IMR-90 (cell line): ENCODE measurements around the gene SH3RF3. TPM values are rescaled to one million over a fixed set of nuclear protein-coding genes. Genes with fewer than 3 reads are reported as not detected.
A peak's percentile ranks its signal among the peaks of the same experiment; 100 is the strongest.

Source experiments
- ATAC-seq: fragments of 200-7000 bp; cut with Tn5 transposase; 2 replicates; pipeline ENCODE4 v1.9.1; 2020; ENCODE audit warnings: low read depth, mild to moderate bottlenecking, moderate library complexity
- BruUV-seq: library from RNA; stranded (reverse); fragments of 400-500 nt; replicated peaks from 2 replicates; lab custom pipeline; 2021; lab: Mats Ljungman, UMichigan
- CTCF ChIA-PET: fragments of 300-600 bp; formaldehyde crosslinking; extraction: SDS; loops from one replicate; lab custom pipeline; 2021; ENCODE audit warnings: antibody characterized with exemption; lab: Yijun Ruan, JAX
- POLR2A ChIA-PET: fragments of 300-600 bp; sonication (Branson Sonifier 250); formaldehyde crosslinking; loops from one replicate; lab custom pipeline; 2022; ENCODE audit warnings: antibody characterized with exemption; ENCODE audit not compliant: unreplicated experiment; lab: Charles Lee
- DNase-seq: peaks from one replicate; pipeline ENCODE4 v3.0.0; 2013
- H2AFZ ChIP-seq: replicated peaks from 2 replicates; pipeline ENCODE3; 2013; ENCODE audit warnings: low read length, mild to moderate bottlenecking; ENCODE audit not compliant: poor library complexity
- H2AK5ac ChIP-seq: 2 replicates; pipeline ENCODE4 v1.6.1; 2013; ENCODE audit warnings: low read depth, low read length, inconsistent platforms
- H2AK9ac ChIP-seq: replicated peaks from 2 replicates; pipeline ENCODE3; 2013; ENCODE audit warnings: mild to moderate bottlenecking, low read depth, low read length, moderate library complexity; ENCODE audit not compliant: poor library complexity
- H2BK120ac ChIP-seq: 2 replicates; pipeline ENCODE4 v1.6.1; 2013; ENCODE audit warnings: low read depth, low read length, inconsistent platforms
- H2BK15ac ChIP-seq: 3 replicates; pipeline ENCODE4 v1.6.1; 2013; ENCODE audit warnings: low read depth, low read length, inconsistent platforms
- H2BK20ac ChIP-seq: 2 replicates; pipeline ENCODE4 v1.6.1; 2013; ENCODE audit warnings: low read depth, mild to moderate bottlenecking, inconsistent platforms, low read length, moderate library complexity
- H2BK5ac ChIP-seq: 2 replicates; pipeline ENCODE4 v1.6.1; 2013; ENCODE audit warnings: mild to moderate bottlenecking, low read depth, low read length, inconsistent platforms; ENCODE audit not compliant: poor library complexity, severe bottlenecking
- H3K14ac ChIP-seq: replicated peaks from 2 replicates; pipeline ENCODE4 v1.6.1; 2013; ENCODE audit warnings: low read depth, low read length, inconsistent platforms
- H3K18ac ChIP-seq: 2 replicates; pipeline ENCODE4 v1.6.1; 2013; ENCODE audit warnings: low read depth, low read length, control low read depth
- H3K23ac ChIP-seq: 2 replicates; pipeline ENCODE4 v1.6.1; 2013; ENCODE audit warnings: low read depth, low read length, inconsistent platforms
- H3K27ac ChIP-seq: 2 replicates; pipeline ENCODE4 v1.5.1; 2013; ENCODE audit warnings: mild to moderate bottlenecking, control low read depth, low read length; ENCODE audit not compliant: insufficient read depth
- H3K27me3 ChIP-seq: 2 replicates; pipeline ENCODE4 v1.6.1; 2013; ENCODE audit warnings: low read length; ENCODE audit not compliant: control insufficient read depth, insufficient read depth
- H3K36me3 ChIP-seq: 2 replicates; pipeline ENCODE4 v1.6.1; 2013; ENCODE audit warnings: low read length, mixed read lengths; ENCODE audit not compliant: control insufficient read depth, insufficient read depth
- H3K4ac ChIP-seq: 2 replicates; pipeline ENCODE4 v1.6.1; 2013; ENCODE audit warnings: low read depth, low read length, inconsistent platforms
- H3K4me1 ChIP-seq: 2 replicates; pipeline ENCODE4 v1.6.1; 2013; ENCODE audit warnings: low read length, mixed read lengths; ENCODE audit not compliant: control insufficient read depth, insufficient read depth
- H3K4me2 ChIP-seq: 2 replicates; pipeline ENCODE4 v1.6.1; 2013; ENCODE audit warnings: low read depth, mild to moderate bottlenecking, control low read depth, low read length, moderate library complexity
- H3K4me3 ChIP-seq: 2 replicates; pipeline ENCODE4 v1.5.1; 2013; ENCODE audit warnings: low read depth, mild to moderate bottlenecking, control low read depth, low read length, moderate library complexity; ENCODE audit not compliant: insufficient read depth
- H3K56ac ChIP-seq: 2 replicates; pipeline ENCODE4 v1.6.1; 2013; ENCODE audit warnings: low read length, inconsistent platforms; ENCODE audit not compliant: insufficient read depth; ENCODE audit errors: extremely low read depth
- H3K79me1 ChIP-seq, 2 experiments: 2 replicates each; pipeline ENCODE4 v1.6.1; 2013; ENCODE audit warnings: low read length in 2 of 2, inconsistent platforms in 1 of 2, low read depth in 1 of 2
- H3K9ac ChIP-seq: 2 replicates; pipeline ENCODE4 v1.6.1; 2013; ENCODE audit warnings: low read depth, low read length, control low read depth
- H3K9me1 ChIP-seq: 2 replicates; pipeline ENCODE4 v1.6.1; 2013; ENCODE audit warnings: low read length, inconsistent platforms; ENCODE audit not compliant: insufficient read depth
- H3K9me3 ChIP-seq: 2 replicates; pipeline ENCODE4 v1.6.1; 2013; ENCODE audit warnings: low read length; ENCODE audit not compliant: control insufficient read depth, insufficient read depth
- H4K20me1 ChIP-seq: 2 replicates; pipeline ENCODE4 v1.6.1; 2013; ENCODE audit warnings: low read length, inconsistent platforms; ENCODE audit not compliant: insufficient read depth
- H4K5ac ChIP-seq: 2 replicates; pipeline ENCODE4 v1.6.1; 2013; ENCODE audit warnings: mild to moderate bottlenecking, low read depth, low read length, control low read depth
- H4K8ac ChIP-seq, 2 experiments: 2 replicates each; pipeline ENCODE4 v1.6.1; 2013; ENCODE audit warnings: low read depth in 2 of 2, low read length in 2 of 2, control low read depth in 1 of 2, inconsistent platforms in 1 of 2
- H4K91ac ChIP-seq: 2 replicates; pipeline ENCODE4 v1.6.1; 2013; ENCODE audit warnings: low read depth, low read length, inconsistent platforms; ENCODE audit not compliant: insufficient read depth
- BHLHE40 ChIP-seq: fragments of 150-350 bp; IDR thresholded peaks from 2 replicates; pipeline ENCODE4 v1.6.1; 2016; ENCODE audit warnings: mild to moderate bottlenecking, low read depth, low read length
- CEBPB ChIP-seq: IDR thresholded peaks from 2 replicates; pipeline ENCODE4 v1.6.1; 2012; ENCODE audit warnings: low read depth, low read length, improper control_type of control experiment
- CHD1 ChIP-seq: IDR thresholded peaks from 2 replicates; pipeline ENCODE4 v1.6.1; 2012; ENCODE audit warnings: low read depth, low read length, improper control_type of control experiment
- FOS ChIP-seq: fragments of 150-350 bp; IDR thresholded peaks from 2 replicates; pipeline ENCODE4 v1.6.1; 2016; ENCODE audit warnings: low read depth, low read length
- MAFK ChIP-seq: IDR thresholded peaks from 2 replicates; pipeline ENCODE4 v1.6.1; 2012; ENCODE audit warnings: low read depth, low read length, improper control_type of control experiment
- MAZ ChIP-seq: IDR thresholded peaks from 2 replicates; pipeline ENCODE4 v1.6.1; 2012; ENCODE audit warnings: low read depth, mild to moderate bottlenecking, low read length, improper control_type of control experiment, moderate library complexity, borderline replicate concordance
- NFE2L2 ChIP-seq: fragments of 150-350 bp; IDR thresholded peaks from 2 replicates; pipeline ENCODE4 v1.6.1; 2016; ENCODE audit warnings: low read depth, mild to moderate bottlenecking, low read length
- POLR2A ChIP-seq: IDR thresholded peaks from 2 replicates; pipeline ENCODE4 v1.6.1; 2012; ENCODE audit warnings: mild to moderate bottlenecking, low read depth, low read length
- RFX5 ChIP-seq: IDR thresholded peaks from 2 replicates; pipeline ENCODE4 v1.8.0; 2012; ENCODE audit warnings: low read depth, mild to moderate bottlenecking, low read length, moderate library complexity
- SMC3 ChIP-seq: fragments of 150-350 bp; IDR thresholded peaks from 2 replicates; pipeline ENCODE4 v1.6.1; 2016; ENCODE audit warnings: low read depth, mild to moderate bottlenecking, antibody characterized with exemption, low read length, moderate library complexity
- WGBS, 2 experiments: methylation state at CpG; one replicate each; pipeline versions ENCODE4 v1.1.5 to v1.1.7; 2013; ENCODE audit warnings: missing lambda C conversion rate in 2 of 2; ENCODE audit not compliant: insufficient read length in 1 of 2; ENCODE audit errors: extremely low coverage in 2 of 2; 5-methylcytosine and 5-hydroxymethylcytosine counted together
- dilution Hi-C: fragments of 300-500 bp; cut with HindIII; formaldehyde crosslinking; loops from one replicate; pipeline ENCODE4 v1.14.3; 2018; ENCODE audit warnings: low sequenced_read_pairs; ENCODE audit not compliant: unreplicated experiment
- in situ Hi-C: fragments of 300-500 bp; cut with MboI; formaldehyde crosslinking; loops from 3 replicates; pipeline ENCODE4 v1.14.3; 2019; ENCODE audit warnings: low sequenced_read_pairs, inconsistent platforms, mixed read lengths
- intact Hi-C: fragments of 100-400 bp; cut with micrococcal nuclease; formaldehyde crosslinking; loops from 2 replicates; pipeline ENCODE4 v1.10.0; 2022
- polyA plus RNA-seq, 3 experiments: library from polyadenylated mRNA; depleted of rRNA; stranded (reverse); fragments of >200 nt; gene quantifications; 2 replicates each; pipeline ENCODE4 v1.2.3, GENCODE V29; 2012; ENCODE audit warnings: low replicate concordance in 1 of 3
- total RNA-seq: library from RNA; depleted of rRNA; stranded (reverse); fragments of >200 nt; gene quantifications from 2 replicates; pipeline ENCODE4 v1.2.3, GENCODE V29; 2012
- TF ChIP-seq, protein P1 (sequence below): fragments of 150-350 bp; IDR thresholded peaks from 2 replicates; pipeline ENCODE4 v1.6.1; 2017; ENCODE audit warnings: mild to moderate bottlenecking, antibody characterized with exemption, low read length, low read depth
- TF ChIP-seq, protein P2 (sequence below): fragments of 150-350 bp; IDR thresholded peaks from 2 replicates; pipeline ENCODE4 v1.6.1; 2016; ENCODE audit warnings: low read depth, mild to moderate bottlenecking, low read length, moderate library complexity, borderline replicate concordance

SH3RF3 gene
- total and polyA plus RNA-seq, 2 of the 4 experiments (the other 2 are of a cell fraction) = 3.4 to 5.3 TPM

DNA sequence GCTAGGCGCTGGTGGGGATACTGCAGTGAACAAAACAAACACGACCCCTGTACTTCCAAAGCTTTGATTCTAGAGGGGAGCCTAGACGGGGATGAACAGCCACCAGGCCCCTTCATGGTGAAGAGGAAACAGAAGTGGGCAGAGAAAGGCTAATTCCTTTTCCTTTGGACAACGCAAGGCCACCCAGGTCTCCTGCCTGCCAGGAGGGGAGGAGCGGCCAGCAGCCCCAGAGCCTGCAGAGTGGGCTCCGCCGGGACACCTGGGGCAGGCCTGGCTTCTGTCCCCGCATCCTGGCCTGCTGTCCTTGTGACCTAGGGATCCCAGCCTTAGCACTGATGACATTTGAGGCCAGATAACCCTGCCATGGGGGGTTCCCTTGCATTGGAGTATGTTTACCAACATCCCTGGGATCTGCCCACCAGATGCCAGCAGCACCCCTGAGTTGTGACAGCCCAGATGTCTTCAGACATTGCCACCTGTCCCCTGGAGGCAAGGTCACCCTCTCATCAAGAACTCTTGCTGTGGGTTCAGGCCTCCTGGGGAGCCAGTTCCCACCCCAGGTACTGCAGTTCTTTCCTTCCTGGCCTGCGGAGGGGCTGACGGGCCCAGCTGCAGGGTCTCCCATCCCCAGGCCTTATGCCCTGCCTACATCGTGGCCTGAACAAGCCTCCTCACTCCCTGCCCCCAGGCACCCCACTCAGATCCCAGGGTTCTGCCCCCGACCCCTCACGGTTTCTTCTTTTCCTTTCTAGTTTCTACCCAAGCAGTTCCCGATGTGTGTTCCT, 359.1 kb downstream of the SH3RF3 start (continued):
- no peak for TF ChIP-seq RFX5
- TF ChIP-seq MAZ = no peak

DNA sequence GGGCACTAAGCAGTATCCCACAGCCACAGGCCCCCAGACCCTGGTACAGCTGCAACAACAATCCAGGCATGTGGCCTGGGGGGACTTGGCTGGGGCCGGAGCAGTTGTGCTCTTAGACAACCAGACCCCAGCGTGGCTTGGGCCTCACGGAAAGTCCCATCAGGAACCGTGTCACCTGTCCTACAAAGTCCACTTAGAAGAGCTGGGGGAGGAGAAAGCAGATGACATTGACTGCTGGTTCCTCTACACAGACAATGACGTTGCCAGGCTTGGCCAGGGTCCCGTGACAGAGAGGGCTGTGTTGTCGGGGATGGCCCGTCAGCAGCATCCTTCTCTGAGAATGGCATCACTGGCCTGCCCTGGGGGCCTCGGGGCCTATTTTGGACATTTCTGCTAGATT, 360.3 kb downstream of the SH3RF3 start:
- peak overlapping the region; percentile 52; the same call in 1 of the 3 replicates for H2BK15ac ChIP-seq
- H3K18ac ChIP-seq = peak overlapping the region; percentile 33; the same call in 1 of the 2 replicates
- H4K20me1 ChIP-seq = no peaks in the 10 kb centered on the region
- in situ Hi-C loops (no loop called here), dilution Hi-C loops (no loop called here), intact Hi-C loops (no loop called here)
- H2BK5ac ChIP-seq = no peak overlapping the region
- H2AK9ac ChIP-seq = no peak overlapping the region
- no peak for ATAC-seq
- H4K5ac ChIP-seq = no peak overlapping the region
- no peak overlapping the region for H3K4me2 ChIP-seq
- H4K8ac ChIP-seq = peak overlapping the region in 1 of 2 experiments; percentile 22; a peak in 1 of 4 replicates
- no peak overlapping the region; the same call in 1 of the 2 replicates for H2BK20ac ChIP-seq
- ChIA-PET CTCF (no interaction called here), POLR2A (no interaction called here)
- DNase-seq = no peak
- peak overlapping the region; percentile 91; the same call in 1 of the 2 replicates for H3K4ac ChIP-seq
- peaks cover 24% of the 10 kb centered on the region for H3K4me1 ChIP-seq
- H3K14ac ChIP-seq = 0 out of 2 replicates have a peak overlapping the region, but pooled peaks have one; percentile 9
- peaks cover 20% of the 10 kb centered on the region for H3K36me3 ChIP-seq
- H3K27me3 ChIP-seq = no peaks in the 10 kb centered on the region
- no TSS peak for BruUV-seq
- peak overlapping the region; percentile 95; the same call in 1 of the 2 replicates for H2AK5ac ChIP-seq
- peak overlapping the region; percentile 91; the same call in 1 of the 2 replicates for H2BK120ac ChIP-seq
- no peak overlapping the region for H3K23ac ChIP-seq
- H3K27ac ChIP-seq = no peak overlapping the region
- no peaks in the 10 kb centered on the region for H3K9me3 ChIP-seq
- no peak overlapping the region for H2AFZ ChIP-seq
- H3K56ac ChIP-seq = no peak overlapping the region
- H3K9me1 ChIP-seq = peaks cover 40% of the 10 kb centered on the region
- WGBS, 2 experiments = 100% methylated on average over 1 of the region's 9 CpGs; no CpG with 5 or more reads in 1 of the 2 experiments
- H3K79me1 ChIP-seq = peaks cover 6 to 55% of the 10 kb centered on the region in 2 experiments; a peak in 2 of 4 replicates
- H3K9ac ChIP-seq = no peak overlapping the region
- peak overlapping the region; percentile 92; the same call in 1 of the 2 replicates for H4K91ac ChIP-seq
- no peak overlapping the region for H3K4me3 ChIP-seq
- TF ChIP-seq CEBPB (no peak), MAFK (no peak), RFX5 (no peak), SMC3 (no peak), FOS (no peak), NFE2L2 (no peak), CHD1 (no peak), POLR2A (no peak), BHLHE40 (no peak)
- TF ChIP-seq, protein P1, sequence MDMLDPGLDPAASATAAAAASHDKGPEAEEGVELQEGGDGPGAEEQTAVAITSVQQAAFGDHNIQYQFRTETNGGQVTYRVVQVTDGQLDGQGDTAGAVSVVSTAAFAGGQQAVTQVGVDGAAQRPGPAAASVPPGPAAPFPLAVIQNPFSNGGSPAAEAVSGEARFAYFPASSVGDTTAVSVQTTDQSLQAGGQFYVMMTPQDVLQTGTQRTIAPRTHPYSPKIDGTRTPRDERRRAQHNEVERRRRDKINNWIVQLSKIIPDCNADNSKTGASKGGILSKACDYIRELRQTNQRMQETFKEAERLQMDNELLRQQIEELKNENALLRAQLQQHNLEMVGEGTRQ = no peak
- TF ChIP-seq, protein P2, sequence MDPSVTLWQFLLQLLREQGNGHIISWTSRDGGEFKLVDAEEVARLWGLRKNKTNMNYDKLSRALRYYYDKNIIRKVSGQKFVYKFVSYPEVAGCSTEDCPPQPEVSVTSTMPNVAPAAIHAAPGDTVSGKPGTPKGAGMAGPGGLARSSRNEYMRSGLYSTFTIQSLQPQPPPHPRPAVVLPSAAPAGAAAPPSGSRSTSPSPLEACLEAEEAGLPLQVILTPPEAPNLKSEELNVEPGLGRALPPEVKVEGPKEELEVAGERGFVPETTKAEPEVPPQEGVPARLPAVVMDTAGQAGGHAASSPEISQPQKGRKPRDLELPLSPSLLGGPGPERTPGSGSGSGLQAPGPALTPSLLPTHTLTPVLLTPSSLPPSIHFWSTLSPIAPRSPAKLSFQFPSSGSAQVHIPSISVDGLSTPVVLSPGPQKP = no peak
